H9 (cell line): ENCODE data around the gene TFAM. TPM values are rescaled to one million over a fixed set of nuclear protein-coding genes. Genes with fewer than 3 reads are reported as not detected.

Experiments used
- DNase-seq: peaks from one replicate; pipeline ENCODE4 v3.0.0-alpha.2; 2017
- H2AFZ ChIP-seq: one replicate; pipeline ENCODE4 v1.6.1; 2013; ENCODE audit warnings: mild to moderate bottlenecking, low read length, control low read depth, moderate library complexity
- H2AK5ac ChIP-seq: 2 replicates; pipeline ENCODE4 v1.6.1; 2013; ENCODE audit warnings: low read length, control low read depth, mixed read lengths; ENCODE audit not compliant: insufficient read length
- H2BK120ac ChIP-seq: one replicate; pipeline ENCODE4 v1.6.1; 2013; ENCODE audit warnings: low read depth, mild to moderate bottlenecking, low read length, control low read depth, inconsistent platforms; ENCODE audit not compliant: poor library complexity, severe bottlenecking
- H2BK12ac ChIP-seq: 2 replicates; pipeline ENCODE4 v1.6.1; 2013; ENCODE audit warnings: low read length, control low read depth, mixed read lengths, low read depth; ENCODE audit not compliant: insufficient read length
- H2BK15ac ChIP-seq: 2 replicates; pipeline ENCODE4 v1.6.1; 2013; ENCODE audit warnings: low read depth, low read length, control low read depth
- H2BK20ac ChIP-seq: one replicate; pipeline ENCODE4 v1.6.1; 2013; ENCODE audit warnings: low read depth, mild to moderate bottlenecking, low read length, control low read depth, inconsistent platforms; ENCODE audit not compliant: poor library complexity, severe bottlenecking
- H2BK5ac ChIP-seq: 2 replicates; pipeline ENCODE4 v1.6.1; 2013; ENCODE audit warnings: low read length, control low read depth, mixed read lengths; ENCODE audit not compliant: insufficient read length
- H3K14ac ChIP-seq: 2 replicates; pipeline ENCODE4 v1.6.1; 2013; ENCODE audit warnings: low read length, control low read depth; ENCODE audit not compliant: insufficient read depth
- H3K18ac ChIP-seq: 2 replicates; pipeline ENCODE4 v1.6.1; 2013; ENCODE audit warnings: low read depth, mild to moderate bottlenecking, mixed read lengths, low read length, control low read depth; ENCODE audit not compliant: insufficient read length
- H3K23ac ChIP-seq: 2 replicates; pipeline ENCODE4 v1.6.1; 2013; ENCODE audit warnings: low read length, control low read depth, mixed read lengths, low read depth; ENCODE audit not compliant: insufficient read length
- H3K23me2 ChIP-seq: 2 replicates; pipeline ENCODE4 v1.6.1; 2013; ENCODE audit warnings: low read depth, mild to moderate bottlenecking, mixed read lengths, low read length, control low read depth; ENCODE audit not compliant: insufficient read length, poor library complexity, severe bottlenecking
- H3K27ac ChIP-seq: 2 replicates; pipeline ENCODE4 v1.5.1; 2013; ENCODE audit warnings: low read length, control low read depth, mixed read lengths, low read depth; ENCODE audit not compliant: insufficient read length
- H3K27me3 ChIP-seq: 2 replicates; pipeline ENCODE4 v1.6.1; 2013; ENCODE audit warnings: low read length, control low read depth, inconsistent platforms; ENCODE audit not compliant: insufficient read depth
- H3K4ac ChIP-seq: 2 replicates; pipeline ENCODE4 v1.6.1; 2013; ENCODE audit warnings: low read depth, mild to moderate bottlenecking, control low read depth, inconsistent platforms, low read length, moderate library complexity
- H3K4me1 ChIP-seq: 2 replicates; pipeline ENCODE4 v1.6.1; 2013; ENCODE audit warnings: low read length, control low read depth, inconsistent platforms; ENCODE audit not compliant: insufficient read depth
- H3K4me2 ChIP-seq: 2 replicates; pipeline ENCODE4 v1.6.1; 2013; ENCODE audit warnings: low read length, control low read depth, mixed read lengths; ENCODE audit not compliant: insufficient read length, insufficient read depth
- H3K56ac ChIP-seq: 2 replicates; pipeline ENCODE4 v1.6.1; 2013; ENCODE audit warnings: low read depth, mild to moderate bottlenecking, mixed read lengths, low read length, control low read depth; ENCODE audit not compliant: insufficient read length
- H3K79me1 ChIP-seq: 2 replicates; pipeline ENCODE4 v1.6.1; 2013; ENCODE audit warnings: low read depth, mild to moderate bottlenecking, moderate library complexity, low read length, control low read depth, inconsistent platforms; ENCODE audit not compliant: insufficient read depth, poor library complexity, severe bottlenecking
- H3K79me2 ChIP-seq: 2 replicates; pipeline ENCODE4 v1.6.1; 2013; ENCODE audit warnings: low read length, control low read depth, inconsistent platforms; ENCODE audit not compliant: insufficient read depth
- H3K9ac ChIP-seq: 2 replicates; pipeline ENCODE4 v1.6.1; 2013; ENCODE audit warnings: low read length, control low read depth, mixed read lengths; ENCODE audit not compliant: insufficient read length; ENCODE audit errors: extremely low read depth
- H3K9me3 ChIP-seq: one replicate; pipeline ENCODE4 v1.6.1; 2013; ENCODE audit warnings: low read depth, low read length, inconsistent platforms; ENCODE audit not compliant: control insufficient read depth
- H3T11ph ChIP-seq: one replicate; pipeline ENCODE4 v1.6.1; 2013; ENCODE audit warnings: mild to moderate bottlenecking, low read length, control low read depth, inconsistent platforms
- H4K20me1 ChIP-seq: one replicate; pipeline ENCODE4 v1.6.1; 2013; ENCODE audit not compliant: control insufficient read depth, insufficient read length, insufficient read depth
- H4K5ac ChIP-seq: 2 replicates; pipeline ENCODE4 v1.6.1; 2013; ENCODE audit warnings: low read depth, mild to moderate bottlenecking, mixed read lengths, low read length, control low read depth; ENCODE audit not compliant: insufficient read length
- H4K8ac ChIP-seq: replicated peaks from 2 replicates; pipeline ENCODE4 v1.6.1; 2013; ENCODE audit warnings: low read length, control low read depth, mixed read lengths, low read depth; ENCODE audit not compliant: insufficient read length
- H4K91ac ChIP-seq: 2 replicates; pipeline ENCODE4 v1.6.1; 2013; ENCODE audit warnings: low read depth, mild to moderate bottlenecking, moderate library complexity, mixed read lengths, low read length, control low read depth; ENCODE audit not compliant: insufficient read length
- H3K27ac Mint-ChIP-seq, 3 experiments: 2 replicates in 2 of 3; 3 replicates in 1 of 3; pipeline ENCODE4 v1.8.0; 2020 to 2021; ENCODE audit warnings: mixed read lengths in 3 of 3, mild to moderate bottlenecking in 1 of 3, moderate library complexity in 1 of 3
- H3K27me3 Mint-ChIP-seq: 2 replicates; pipeline ENCODE4 v1.8.0; 2021; ENCODE audit warnings: low read depth, mild to moderate bottlenecking, moderate library complexity, mixed read lengths
- H3K36me3 Mint-ChIP-seq, 3 experiments: 2 replicates in 2 of 3; 3 replicates in 1 of 3; pipeline ENCODE4 v1.8.0; 2020 to 2021; ENCODE audit warnings: low read depth in 3 of 3, mixed read lengths in 3 of 3; ENCODE audit not compliant: insufficient read depth in 1 of 3
- H3K4me1 Mint-ChIP-seq, 2 experiments: 2 replicates each; pipeline ENCODE4 v1.8.0; 2020; ENCODE audit warnings: mixed read lengths in 2 of 2
- H3K4me3 Mint-ChIP-seq, 2 experiments: 2 replicates in 1 of 2; 3 replicates in 1 of 2; pipeline ENCODE4 v1.8.0; 2020 to 2021; ENCODE audit warnings: mild to moderate bottlenecking in 2 of 2, mixed read lengths in 2 of 2, moderate library complexity in 1 of 2
- H3K9me3 Mint-ChIP-seq, 2 experiments: 2 replicates in 1 of 2; 3 replicates in 1 of 2; pipeline ENCODE4 v1.8.0; 2020; ENCODE audit warnings: mild to moderate bottlenecking in 2 of 2, mixed read lengths in 2 of 2, moderate library complexity in 1 of 2
- WGBS: extraction: QIAGEN DNeasy Blood & Tissue Kit; methylation state at CpG from one replicate; pipeline ENCODE4 v1.1.7; 2013; ENCODE audit warnings: missing lambda C conversion rate, low lambda C conversion rate, mixed read lengths; ENCODE audit not compliant: insufficient read length; ENCODE audit errors: extremely low coverage; 5-methylcytosine and 5-hydroxymethylcytosine counted together
- total RNA-seq: library from RNA; stranded (reverse); gene quantifications from 2 replicates; pipeline ENCODE4 v1.2.1, GENCODE V29; 2021
- TF ChIP-seq, protein P1 (sequence below): fragments of 200-600 bp; sonication (generic); conservative IDR thresholded peaks from 3 replicates; pipeline ENCODE4 v1.8.0; 2021; ENCODE audit warnings: antibody characterized with exemption, mild to moderate bottlenecking

Gene TFAM
- total RNA-seq, 1 experiment from 2014 or later, result 144 TPM

DNA sequence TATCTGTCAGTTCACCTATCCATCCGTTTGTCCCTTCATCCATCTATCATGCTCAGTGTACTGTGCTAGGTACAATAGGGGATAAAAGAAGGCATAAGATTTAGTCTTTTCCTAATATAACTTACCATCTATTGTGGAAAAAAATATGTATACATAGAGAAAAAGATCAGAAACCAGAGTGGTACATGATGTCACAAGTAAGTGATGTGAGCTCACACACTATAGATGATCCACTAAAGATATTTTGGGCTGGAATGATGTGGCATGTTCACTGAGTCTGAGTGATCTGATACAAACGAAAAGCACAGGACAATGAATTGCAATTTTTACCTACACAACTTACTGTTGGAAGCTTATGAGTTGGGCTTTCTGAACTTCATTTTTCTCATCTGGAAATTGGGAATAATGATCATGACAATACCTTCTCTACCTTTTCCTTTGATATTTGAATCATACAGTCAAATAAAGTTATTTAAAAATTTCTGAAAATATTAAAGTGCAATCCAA, 2.7 kb upstream of the TFAM start:
- H2BK15ac ChIP-seq, result no peak overlapping the region
- no peak overlapping the region for H3K23ac ChIP-seq
- peaks cover 9% of the 10 kb centered on the region; the same call in 1 of the 2 replicates for H3K79me2 ChIP-seq
- no peak overlapping the region for H3K4me2 ChIP-seq
- no peaks in the 10 kb centered on the region for H3K79me1 ChIP-seq
- no peaks in the 10 kb centered on the region; a peak in 1 of 5 replicates for H3K9me3 Mint-ChIP-seq
- H4K8ac ChIP-seq, result no peak overlapping the region
- H3K27me3 Mint-ChIP-seq, result peaks cover 3% of the 10 kb centered on the region
- no peak for DNase-seq
- no peak overlapping the region for H2BK5ac ChIP-seq
- H3K27ac Mint-ChIP-seq, result no peak overlapping the region
- H3K9me3 ChIP-seq, result no peaks in the 10 kb centered on the region
- no peak overlapping the region for H2AK5ac ChIP-seq
- WGBS, result no CpG with 5 or more reads among the region's 2 CpGs
- H3K4me1 ChIP-seq, result no peaks in the 10 kb centered on the region
- H2AFZ ChIP-seq, result no peak overlapping the region
- no peak overlapping the region for H3K18ac ChIP-seq
- no peak overlapping the region for H4K5ac ChIP-seq
- no peak overlapping the region for H3K56ac ChIP-seq
- TF ChIP-seq, protein P1, sequence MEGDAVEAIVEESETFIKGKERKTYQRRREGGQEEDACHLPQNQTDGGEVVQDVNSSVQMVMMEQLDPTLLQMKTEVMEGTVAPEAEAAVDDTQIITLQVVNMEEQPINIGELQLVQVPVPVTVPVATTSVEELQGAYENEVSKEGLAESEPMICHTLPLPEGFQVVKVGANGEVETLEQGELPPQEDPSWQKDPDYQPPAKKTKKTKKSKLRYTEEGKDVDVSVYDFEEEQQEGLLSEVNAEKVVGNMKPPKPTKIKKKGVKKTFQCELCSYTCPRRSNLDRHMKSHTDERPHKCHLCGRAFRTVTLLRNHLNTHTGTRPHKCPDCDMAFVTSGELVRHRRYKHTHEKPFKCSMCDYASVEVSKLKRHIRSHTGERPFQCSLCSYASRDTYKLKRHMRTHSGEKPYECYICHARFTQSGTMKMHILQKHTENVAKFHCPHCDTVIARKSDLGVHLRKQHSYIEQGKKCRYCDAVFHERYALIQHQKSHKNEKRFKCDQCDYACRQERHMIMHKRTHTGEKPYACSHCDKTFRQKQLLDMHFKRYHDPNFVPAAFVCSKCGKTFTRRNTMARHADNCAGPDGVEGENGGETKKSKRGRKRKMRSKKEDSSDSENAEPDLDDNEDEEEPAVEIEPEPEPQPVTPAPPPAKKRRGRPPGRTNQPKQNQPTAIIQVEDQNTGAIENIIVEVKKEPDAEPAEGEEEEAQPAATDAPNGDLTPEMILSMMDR, result no peak
- no peak overlapping the region for H3K4me3 Mint-ChIP-seq
- H2BK20ac ChIP-seq, result no peak overlapping the region
- H3K27me3 ChIP-seq, result no peaks in the 10 kb centered on the region
- H3K14ac ChIP-seq, result no peak overlapping the region
- no peak overlapping the region for H2BK120ac ChIP-seq
- no peaks in the 10 kb centered on the region for H3K23me2 ChIP-seq
- no peak overlapping the region for H2BK12ac ChIP-seq
- no peak overlapping the region for H4K91ac ChIP-seq
- no peak overlapping the region for H3K9ac ChIP-seq
- H4K20me1 ChIP-seq, result no peaks in the 10 kb centered on the region
- H3K4me1 Mint-ChIP-seq, result peaks cover 12 to 15% of the 10 kb centered on the region in 2 experiments
- H3K36me3 Mint-ChIP-seq, result peaks cover 8 to 17% (median 12%) of the 10 kb centered on the region in 3 experiments
- H3K27ac ChIP-seq, result no peak overlapping the region
- H3T11ph ChIP-seq, result no peak overlapping the region
- H3K4ac ChIP-seq, result no peak overlapping the region
